ENCODE results near the gene OPN1LW.

- TF ChIP-seq CTCF (IDR thresholded peaks at IDR 0.05; ENCODE audit: insufficient read depth, low read length) (no peak), GABPA (IDR thresholded peaks at IDR 0.05; ENCODE audit: low read depth) (no peak), POLR2AphosphoS5 (IDR thresholded peaks at IDR 0.05; ENCODE audit: low read depth) (no peak), SPI1 (IDR thresholded peaks at IDR 0.05; ENCODE audit: borderline replicate concordance, low read depth) (no peak)
- TF ChIP-seq, protein P1, sequence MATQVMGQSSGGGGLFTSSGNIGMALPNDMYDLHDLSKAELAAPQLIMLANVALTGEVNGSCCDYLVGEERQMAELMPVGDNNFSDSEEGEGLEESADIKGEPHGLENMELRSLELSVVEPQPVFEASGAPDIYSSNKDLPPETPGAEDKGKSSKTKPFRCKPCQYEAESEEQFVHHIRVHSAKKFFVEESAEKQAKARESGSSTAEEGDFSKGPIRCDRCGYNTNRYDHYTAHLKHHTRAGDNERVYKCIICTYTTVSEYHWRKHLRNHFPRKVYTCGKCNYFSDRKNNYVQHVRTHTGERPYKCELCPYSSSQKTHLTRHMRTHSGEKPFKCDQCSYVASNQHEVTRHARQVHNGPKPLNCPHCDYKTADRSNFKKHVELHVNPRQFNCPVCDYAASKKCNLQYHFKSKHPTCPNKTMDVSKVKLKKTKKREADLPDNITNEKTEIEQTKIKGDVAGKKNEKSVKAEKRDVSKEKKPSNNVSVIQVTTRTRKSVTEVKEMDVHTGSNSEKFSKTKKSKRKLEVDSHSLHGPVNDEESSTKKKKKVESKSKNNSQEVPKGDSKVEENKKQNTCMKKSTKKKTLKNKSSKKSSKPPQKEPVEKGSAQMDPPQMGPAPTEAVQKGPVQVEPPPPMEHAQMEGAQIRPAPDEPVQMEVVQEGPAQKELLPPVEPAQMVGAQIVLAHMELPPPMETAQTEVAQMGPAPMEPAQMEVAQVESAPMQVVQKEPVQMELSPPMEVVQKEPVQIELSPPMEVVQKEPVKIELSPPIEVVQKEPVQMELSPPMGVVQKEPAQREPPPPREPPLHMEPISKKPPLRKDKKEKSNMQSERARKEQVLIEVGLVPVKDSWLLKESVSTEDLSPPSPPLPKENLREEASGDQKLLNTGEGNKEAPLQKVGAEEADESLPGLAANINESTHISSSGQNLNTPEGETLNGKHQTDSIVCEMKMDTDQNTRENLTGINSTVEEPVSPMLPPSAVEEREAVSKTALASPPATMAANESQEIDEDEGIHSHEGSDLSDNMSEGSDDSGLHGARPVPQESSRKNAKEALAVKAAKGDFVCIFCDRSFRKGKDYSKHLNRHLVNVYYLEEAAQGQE (IDR thresholded peaks at IDR 0.05; ENCODE audit: insufficient replicate concordance, low read depth): no peak
Measured at GRCh38 chrX:154142386-154142785, 1.7 kb upstream of the OPN1LW start.
